HUES64 (cell line): Measurements from ENCODE around the gene ATP11A.

Experiments used
- H3K27ac ChIP-seq: 2 replicates; pipeline ENCODE4 v1.7.0; 2013; ENCODE audit warnings: low read depth, low read length, inconsistent platforms
- H3K27me3 ChIP-seq: 2 replicates; pipeline ENCODE4 v1.6.1; 2013; ENCODE audit warnings: mild to moderate bottlenecking, low read length; ENCODE audit not compliant: insufficient read depth
- H3K36me3 ChIP-seq: 2 replicates; pipeline ENCODE4 v1.6.1; 2013; ENCODE audit warnings: mild to moderate bottlenecking, low read length; ENCODE audit not compliant: insufficient read depth
- H3K4me1 ChIP-seq: 2 replicates; pipeline ENCODE4 v1.6.1; 2013; ENCODE audit warnings: mild to moderate bottlenecking, low read length, moderate library complexity; ENCODE audit not compliant: insufficient read depth
- H3K4me3 ChIP-seq: 2 replicates; pipeline ENCODE4 v1.5.1; 2013; ENCODE audit warnings: mild to moderate bottlenecking, low read length, moderate library complexity
- H3K9ac ChIP-seq: 2 replicates; pipeline ENCODE4 v1.6.1; 2013; ENCODE audit warnings: mild to moderate bottlenecking, low read depth, low read length
- H3K9me3 ChIP-seq: 2 replicates; pipeline ENCODE4 v1.6.1; 2013; ENCODE audit warnings: low read depth, low read length; ENCODE audit not compliant: insufficient read depth
- WGBS: fragments of 150-250, 120-280 bp; methylation state at CpG from one replicate; pipeline ENCODE4 v1.1.7; 2013; ENCODE audit warnings: missing lambda C conversion rate; 5-methylcytosine and 5-hydroxymethylcytosine counted together

The ATP11A gene

DNA sequence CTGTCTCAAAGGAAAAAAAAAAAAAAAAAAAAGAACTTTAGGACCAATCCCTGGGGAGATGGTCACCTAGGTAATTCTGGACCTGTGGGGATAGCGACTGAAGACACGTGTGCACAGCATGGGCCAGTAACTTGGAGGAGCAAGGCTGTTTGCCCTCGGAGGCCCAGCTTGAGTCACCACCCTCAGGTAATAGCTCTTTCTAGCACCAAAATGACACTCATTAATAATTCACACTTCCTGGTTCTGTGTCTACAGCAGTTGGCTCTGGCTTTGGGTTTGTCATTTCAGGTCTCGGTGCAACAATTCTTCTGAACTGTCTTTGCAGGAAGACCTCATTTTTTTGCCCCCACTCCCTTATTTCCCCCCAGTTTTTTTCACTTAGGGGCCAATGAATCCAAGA, 3.9 kb upstream of the ATP11A start:
- Histone ChIP-seq H3K4me1 (peaks cover 13% of the 10 kb centered on the region), H3K9me3 (no peaks in the 10 kb centered on the region), H3K27me3 (no peaks in the 10 kb centered on the region), H3K27ac (no peak overlapping the region), H3K36me3 (no peaks in the 10 kb centered on the region), H3K9ac (no peak overlapping the region), H3K4me3 (no peak overlapping the region)
- WGBS = 93% methylated on average over 4 of the region's 4 CpGs

DNA sequence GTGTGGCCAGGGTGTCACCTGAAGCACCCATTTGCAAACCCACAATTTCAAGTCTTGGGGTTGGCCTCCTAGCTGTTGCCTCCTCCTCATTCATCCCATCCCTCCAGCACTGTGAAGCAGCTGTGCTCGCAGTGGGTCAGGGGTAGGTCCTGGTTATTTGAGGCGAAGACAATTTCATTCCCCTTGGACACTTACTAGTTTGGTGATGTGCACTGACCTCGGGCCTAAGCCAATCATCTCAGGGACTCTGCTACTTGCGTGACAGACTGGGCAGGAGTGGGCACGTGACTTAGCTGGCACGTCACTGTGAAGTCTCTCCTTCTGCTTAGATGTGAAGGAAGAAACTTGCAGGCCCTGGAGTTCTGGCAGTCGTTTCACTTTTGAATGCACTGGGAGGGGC, 3.5 kb upstream of the ATP11A start:
- 91% methylated on average over 7 of the region's 7 CpGs for WGBS
- Histone ChIP-seq H3K4me3 (no peak overlapping the region), H3K9me3 (no peaks in the 10 kb centered on the region), H3K4me1 (peaks cover 13% of the 10 kb centered on the region), H3K9ac (no peak overlapping the region), H3K27me3 (peaks cover 2% of the 10 kb centered on the region; the same call in 1 of the 2 replicates), H3K36me3 (no peaks in the 10 kb centered on the region), H3K27ac (no peak overlapping the region)

DNA sequence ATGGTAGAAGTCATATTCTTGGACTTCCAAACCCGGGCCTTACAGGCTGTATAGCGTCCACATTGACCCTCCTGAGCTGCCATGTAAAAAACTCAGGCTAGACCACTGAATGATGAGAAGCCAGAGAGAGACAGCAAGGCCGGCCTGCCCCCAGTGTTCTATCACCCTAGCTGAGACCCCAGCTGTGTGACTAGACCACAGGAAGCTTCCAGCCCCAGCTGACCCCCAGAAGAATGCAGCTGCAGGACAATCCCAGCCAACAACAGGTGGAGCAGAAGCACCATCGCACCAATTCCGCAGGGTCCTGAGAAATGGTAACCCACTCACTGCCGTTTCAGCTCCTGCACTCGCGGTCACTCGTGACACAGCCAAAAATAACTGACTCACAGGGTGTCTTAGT, 2.9 kb upstream of the ATP11A start:
- H3K4me3 ChIP-seq = no peak overlapping the region
- no peaks in the 10 kb centered on the region for H3K9me3 ChIP-seq
- no peak overlapping the region for H3K9ac ChIP-seq
- H3K4me1 ChIP-seq = peaks cover 15% of the 10 kb centered on the region
- H3K27ac ChIP-seq = no peak overlapping the region
- WGBS = 81% methylated on average over 9 of the region's 9 CpGs
- no peaks in the 10 kb centered on the region for H3K36me3 ChIP-seq
- H3K27me3 ChIP-seq = peaks cover 8% of the 10 kb centered on the region

DNA sequence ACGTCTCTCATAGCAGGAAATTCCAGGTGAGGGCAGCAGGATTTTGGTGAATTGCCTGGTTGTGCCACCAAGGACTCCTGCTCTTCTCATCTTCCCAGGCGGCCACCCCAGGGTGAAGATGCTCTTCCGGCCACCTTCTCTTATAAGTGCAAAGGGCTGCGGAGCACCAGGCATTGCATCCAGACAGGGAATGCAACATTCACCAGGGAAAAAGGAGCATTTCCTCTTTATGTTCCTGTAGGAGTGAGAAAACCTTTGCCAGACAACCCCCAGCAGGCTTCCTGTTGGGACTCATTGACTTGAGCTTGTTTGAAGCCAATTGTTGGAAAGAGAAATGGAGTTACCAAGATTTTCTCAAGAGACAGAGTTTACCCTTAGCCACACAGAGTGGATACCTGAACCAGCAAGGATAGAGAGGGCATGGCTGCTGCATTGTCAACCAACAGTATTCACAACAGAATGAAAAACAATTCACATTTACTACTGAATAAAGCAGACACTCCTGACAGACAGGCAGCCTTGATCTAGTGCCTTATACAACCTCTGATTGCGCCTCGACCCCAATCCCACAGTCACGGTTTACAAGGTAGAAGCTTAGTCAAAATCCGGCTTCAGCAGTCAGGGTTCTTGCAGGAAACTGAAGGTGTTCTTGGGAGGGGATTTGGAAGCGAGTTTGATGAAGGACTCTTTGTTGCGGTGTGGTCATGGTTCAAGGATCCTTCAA, 1.8 kb upstream of the ATP11A start:
- H3K4me3 ChIP-seq = no peak overlapping the region
- WGBS = 92% methylated on average over 10 of the region's 10 CpGs
- peaks cover 22% of the 10 kb centered on the region for H3K4me1 ChIP-seq
- H3K36me3 ChIP-seq = no peaks in the 10 kb centered on the region
- H3K9me3 ChIP-seq = no peaks in the 10 kb centered on the region
- peaks cover 9% of the 10 kb centered on the region for H3K27me3 ChIP-seq
- H3K9ac ChIP-seq = no peak overlapping the region
- no peak overlapping the region for H3K27ac ChIP-seq

DNA sequence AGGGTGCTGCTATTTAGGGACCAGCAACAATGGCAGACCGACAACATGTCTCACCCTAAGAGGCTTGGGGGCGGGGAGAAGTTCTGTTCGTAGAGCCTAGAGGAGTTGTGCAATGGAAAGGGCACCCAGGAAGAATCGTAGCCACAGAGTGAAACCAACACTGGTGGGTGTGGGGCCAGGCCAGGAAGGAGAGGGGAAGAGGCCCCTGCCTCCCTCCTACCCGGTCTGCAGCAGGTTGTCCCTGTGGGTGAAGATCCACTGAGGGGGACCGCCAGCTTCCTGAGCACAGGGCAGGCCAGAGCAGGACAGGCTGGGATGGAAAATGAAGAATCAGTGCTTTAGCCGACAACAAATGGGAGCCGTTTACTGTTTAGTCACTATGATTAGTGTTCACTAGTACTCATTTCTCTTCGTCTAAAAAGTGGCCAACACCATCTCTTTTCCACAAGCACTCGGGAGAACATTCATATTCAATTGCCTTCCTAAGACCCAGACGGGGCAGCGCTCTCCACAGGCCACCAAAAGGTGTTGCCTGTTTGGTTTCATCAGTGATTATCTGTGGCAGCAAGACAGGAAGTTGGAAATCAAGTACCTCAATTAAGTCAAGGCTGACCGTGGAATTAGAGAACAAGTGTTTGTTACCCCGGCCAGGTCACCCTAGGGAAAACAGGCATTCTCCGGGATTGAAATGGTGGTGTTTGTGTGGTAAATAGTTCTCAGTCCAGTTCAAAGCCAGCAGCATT, 1.1 kb upstream of the ATP11A start:
- H3K27me3 ChIP-seq = peaks cover 9% of the 10 kb centered on the region
- H3K27ac ChIP-seq = peak overlapping the region; percentile 32; the same call in 1 of the 2 replicates
- H3K36me3 ChIP-seq = no peaks in the 10 kb centered on the region
- no peaks in the 10 kb centered on the region for H3K9me3 ChIP-seq
- H3K4me1 ChIP-seq = peaks cover 23% of the 10 kb centered on the region
- 68% methylated on average over 15 of the region's 15 CpGs for WGBS
- no peak overlapping the region for H3K9ac ChIP-seq
- peak overlapping the region; percentile 70 for H3K4me3 ChIP-seq

DNA sequence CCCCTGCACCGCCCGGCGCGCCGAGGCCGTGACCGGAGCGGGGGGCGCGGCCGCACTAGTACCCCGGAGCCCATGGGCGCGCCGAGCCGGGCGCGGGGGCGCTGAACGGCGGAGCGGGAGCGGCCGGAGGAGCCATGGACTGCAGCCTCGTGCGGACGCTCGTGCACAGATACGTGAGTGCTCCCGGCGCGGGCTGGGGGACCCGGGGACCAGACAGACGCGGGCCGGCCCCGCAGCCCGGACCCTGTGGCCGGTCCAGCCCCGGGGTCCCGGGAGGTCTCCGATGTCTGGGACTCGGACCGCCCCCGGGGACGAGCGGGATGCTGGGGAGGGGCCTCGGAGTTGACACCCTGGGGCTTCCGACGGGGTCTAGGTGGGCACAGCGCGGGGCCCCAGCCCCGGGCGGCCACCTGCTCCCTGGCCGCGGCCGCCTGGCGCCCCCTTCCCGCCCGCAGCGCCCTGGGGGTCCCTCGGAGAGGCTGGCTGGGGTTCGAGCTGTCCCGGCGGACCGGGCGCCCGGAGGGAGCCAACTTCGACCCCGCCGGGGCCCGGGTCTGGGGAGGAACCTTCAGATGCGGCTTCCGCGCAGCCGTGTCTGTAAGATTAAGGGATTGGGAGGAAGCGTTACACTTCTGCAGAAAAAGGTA, 568 bp downstream of the ATP11A start:
- peaks cover 32% of the 10 kb centered on the region for H3K4me1 ChIP-seq
- under 1% methylated on average over 77 of the region's 77 CpGs for WGBS
- H3K9ac ChIP-seq = peak overlapping the region; percentile 77
- H3K36me3 ChIP-seq = no peaks in the 10 kb centered on the region
- H3K27me3 ChIP-seq = peaks cover 9% of the 10 kb centered on the region
- no peak overlapping the region for H3K27ac ChIP-seq
- no peaks in the 10 kb centered on the region for H3K9me3 ChIP-seq
- H3K4me3 ChIP-seq = peak overlapping the region; percentile 70

DNA sequence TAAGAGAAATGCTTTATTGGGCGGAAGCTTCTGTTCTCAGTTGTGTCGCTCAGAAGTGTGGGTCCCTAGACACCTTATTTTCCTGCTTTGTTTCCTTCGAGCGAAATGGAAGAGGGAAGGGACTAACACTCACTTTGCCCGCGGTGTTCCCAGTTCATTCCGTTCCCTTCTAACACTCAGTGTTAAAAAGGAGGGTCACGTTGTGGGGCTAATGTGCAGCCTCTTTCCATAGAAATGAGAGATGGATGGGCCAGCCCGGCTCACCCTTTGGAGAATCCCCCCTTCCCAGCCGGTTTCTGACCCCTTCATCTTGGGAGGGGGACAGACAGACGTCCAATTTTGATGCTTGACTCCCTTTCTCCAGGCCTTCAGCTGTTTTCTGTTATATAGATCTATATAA, 2.3 kb downstream of the ATP11A start:
- Histone ChIP-seq H3K9me3 (no peaks in the 10 kb centered on the region), H3K27ac (no peak overlapping the region), H3K4me1 (peaks cover 32% of the 10 kb centered on the region), H3K36me3 (no peaks in the 10 kb centered on the region), H3K4me3 (peak overlapping the region; percentile 70), H3K27me3 (peaks cover 9% of the 10 kb centered on the region), H3K9ac (no peak overlapping the region)
- WGBS = 70% methylated on average over 11 of the region's 11 CpGs

DNA sequence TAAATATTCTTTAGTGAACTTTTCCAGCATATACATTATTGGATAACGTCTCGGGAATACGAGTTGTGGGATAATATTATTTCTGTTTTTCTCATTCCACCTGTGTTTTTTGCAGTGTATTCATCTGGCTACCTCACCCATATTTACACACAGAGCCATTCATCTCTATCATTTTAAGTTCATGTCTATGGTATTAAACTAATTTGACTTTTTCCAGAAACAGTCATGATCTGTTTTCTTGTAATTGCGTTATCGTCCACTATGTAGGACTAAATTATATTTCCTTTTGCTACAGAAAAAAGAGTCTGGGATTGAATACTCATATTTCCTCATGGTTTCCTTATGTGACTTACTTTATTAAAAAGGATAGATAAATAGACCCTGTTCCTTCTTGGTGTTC, 2.7 kb downstream of the ATP11A start:
- H3K4me3 ChIP-seq = no peak overlapping the region; the same call in 1 of the 2 replicates
- 92% methylated on average over 4 of the region's 5 CpGs for WGBS
- no peak overlapping the region for H3K9ac ChIP-seq
- no peaks in the 10 kb centered on the region for H3K9me3 ChIP-seq
- H3K4me1 ChIP-seq = peaks cover 32% of the 10 kb centered on the region
- H3K27ac ChIP-seq = no peak overlapping the region
- peaks cover 9% of the 10 kb centered on the region for H3K27me3 ChIP-seq
- H3K36me3 ChIP-seq = no peaks in the 10 kb centered on the region

DNA sequence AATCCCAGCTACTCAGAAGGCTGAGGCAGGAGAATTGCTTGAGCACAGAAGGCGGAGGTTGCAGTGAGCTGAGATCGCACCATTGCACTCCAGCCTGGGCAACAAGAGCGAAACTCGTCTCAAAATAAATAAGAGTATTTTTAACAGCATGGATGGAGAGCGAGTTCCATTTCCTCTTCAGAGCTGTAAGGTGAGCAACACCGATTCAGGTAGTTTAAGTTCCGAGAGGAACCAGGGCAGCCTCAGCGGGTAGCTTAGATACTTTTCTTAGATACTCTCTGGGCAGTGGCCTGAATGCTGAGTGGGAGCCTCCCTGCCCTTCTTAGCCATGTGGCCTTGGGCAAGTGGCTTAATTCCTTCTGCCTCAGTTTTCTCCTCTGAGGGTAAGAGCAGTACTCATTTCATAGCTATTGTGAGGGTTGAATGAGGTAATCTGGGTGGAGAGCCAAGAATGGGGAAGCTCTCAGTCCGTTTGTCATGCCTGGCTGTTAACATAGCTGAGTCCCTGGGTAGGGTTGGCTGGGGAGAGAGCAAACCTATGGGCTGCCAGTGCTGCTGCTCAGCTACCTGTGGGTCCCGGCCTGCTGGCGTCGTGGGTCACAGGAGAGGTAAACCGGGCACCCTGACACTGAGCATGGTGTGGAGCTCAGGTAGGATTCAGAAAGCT, 4.1 kb downstream of the ATP11A start:
- H3K27ac ChIP-seq = no peak overlapping the region
- H3K9ac ChIP-seq = no peak overlapping the region
- H3K36me3 ChIP-seq = no peaks in the 10 kb centered on the region
- peaks cover 9% of the 10 kb centered on the region for H3K27me3 ChIP-seq
- 86% methylated on average over 13 of the region's 13 CpGs for WGBS
- H3K9me3 ChIP-seq = no peaks in the 10 kb centered on the region
- peaks cover 30% of the 10 kb centered on the region for H3K4me1 ChIP-seq
- H3K4me3 ChIP-seq = no peak overlapping the region

DNA sequence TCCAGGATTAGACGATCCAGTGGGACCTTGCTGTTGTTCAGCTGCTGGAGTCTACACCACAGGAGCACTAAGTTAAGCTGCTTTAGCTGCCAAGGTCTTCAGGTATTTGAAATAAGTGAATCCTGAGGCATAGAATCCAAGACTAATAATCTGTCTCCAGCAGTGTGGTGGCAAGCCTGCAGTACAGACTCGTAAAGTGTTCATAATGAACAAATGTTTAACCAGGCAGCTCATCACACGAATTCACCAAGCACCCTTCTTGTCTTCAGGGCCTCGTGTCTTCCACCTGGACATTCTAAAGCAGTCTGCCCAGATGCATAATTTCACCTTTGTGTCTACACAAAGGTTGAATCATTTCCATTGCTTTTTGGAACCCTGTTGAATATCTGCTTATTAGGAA, 5.3 kb downstream of the ATP11A start:
- no peaks in the 10 kb centered on the region for H3K9me3 ChIP-seq
- no peaks in the 10 kb centered on the region for H3K36me3 ChIP-seq
- no peak overlapping the region for H3K4me3 ChIP-seq
- no peak overlapping the region for H3K27ac ChIP-seq
- 92% methylated on average over 4 of the region's 4 CpGs for WGBS
- H3K4me1 ChIP-seq = peaks cover 27% of the 10 kb centered on the region
- no peak overlapping the region for H3K9ac ChIP-seq
- peaks cover 9% of the 10 kb centered on the region for H3K27me3 ChIP-seq
